PC-9 (cell line): Measurements from ENCODE around the gene SKP1. TPM values are rescaled to one million over a fixed set of nuclear protein-coding genes. Genes with fewer than 3 reads are reported as not detected.
A peak's percentile ranks its signal among the peaks of the same experiment; 100 is the strongest.

Source experiments
- BruUV-seq: library from RNA; stranded (reverse); fragments of 400-500 nt; replicated peaks from 2 replicates; lab custom pipeline; 2021; lab: Mats Ljungman, UMichigan
- CTCF ChIA-PET: fragments of 300-600 bp; sonication (Branson Sonifier 250); formaldehyde crosslinking; loops from one replicate; lab custom pipeline; 2022; ENCODE audit warnings: antibody characterized with exemption; lab: Charles Lee
- POLR2A ChIA-PET: fragments of 300-600 bp; sonication (Branson Sonifier 250); formaldehyde crosslinking; loops from one replicate; lab custom pipeline; 2022; ENCODE audit warnings: antibody characterized with exemption; ENCODE audit not compliant: unreplicated experiment; lab: Charles Lee
- DNase-seq, 2 experiments: peaks; one replicate each; pipeline versions ENCODE4 v3.0.0 to v3.0.0-alpha.2; 2015 to 2022; ENCODE audit warnings: mixed read lengths in 1 of 2
- H2AFZ ChIP-seq: fragments of 200-600 bp; sonication (generic); 2 replicates; pipeline ENCODE4 v1.8.1; 2017; ENCODE audit warnings: antibody characterized with exemption
- H3F3A ChIP-seq: fragments of 200-600 bp; sonication (generic); 2 replicates; pipeline ENCODE4 v1.8.1; 2017; ENCODE audit warnings: antibody characterized with exemption, mild to moderate bottlenecking, low read depth; ENCODE audit not compliant: insufficient read depth
- H3K27ac ChIP-seq: fragments of 200-600 bp; sonication (generic); 2 replicates; pipeline ENCODE4 v1.6.1; 2016; ENCODE audit warnings: mixed run types
- H3K27me3 ChIP-seq: fragments of 200-600 bp; sonication (generic); 2 replicates; pipeline ENCODE4 v1.6.1; 2016; ENCODE audit warnings: low read depth, mixed run types; ENCODE audit not compliant: insufficient read depth
- H3K36me3 ChIP-seq: fragments of 200-600 bp; sonication (generic); 2 replicates; pipeline ENCODE4 v1.6.1; 2016; ENCODE audit warnings: low read depth, mixed run types
- H3K4me1 ChIP-seq: fragments of 200-600 bp; sonication (generic); replicated peaks from 2 replicates; pipeline ENCODE4 v1.6.1; 2016; ENCODE audit warnings: mixed run types; ENCODE audit not compliant: insufficient read depth
- H3K4me2 ChIP-seq: fragments of 200-600 bp; sonication (generic); 2 replicates; pipeline ENCODE4 v1.6.1; 2017; ENCODE audit warnings: mixed run types
- H3K4me3 ChIP-seq: fragments of 200-600 bp; sonication (generic); 2 replicates; pipeline ENCODE4 v1.6.1; 2016; ENCODE audit warnings: mixed run types
- H3K79me2 ChIP-seq: fragments of 200-600 bp; sonication (generic); 2 replicates; pipeline ENCODE4 v1.6.1; 2017; ENCODE audit warnings: low read depth, mixed run types
- H3K9me2 ChIP-seq: fragments of 200-600 bp; sonication (generic); 2 replicates; pipeline ENCODE4 v1.8.1; 2017; ENCODE audit warnings: mild to moderate bottlenecking; ENCODE audit not compliant: insufficient read depth
- H3K9me3 ChIP-seq: fragments of 200-600 bp; sonication (generic); 2 replicates; pipeline ENCODE4 v1.8.1; 2016; ENCODE audit warnings: low read depth; ENCODE audit not compliant: insufficient read depth
- H4K20me1 ChIP-seq: fragments of 200-600 bp; sonication (generic); 2 replicates; pipeline ENCODE4 v1.8.1; 2017; ENCODE audit not compliant: insufficient read depth
- CTCF ChIP-seq: fragments of 200-600 bp; sonication (generic); conservative IDR thresholded peaks from 2 replicates; pipeline ENCODE4 v1.6.1; 2017; ENCODE audit warnings: mixed run types, antibody characterized with exemption, mild to moderate bottlenecking, moderate library complexity
- EZH2 ChIP-seq: fragments of 200-600 bp; sonication (generic); IDR thresholded peaks from 2 replicates; pipeline ENCODE4 v1.8.0; 2017; ENCODE audit warnings: antibody characterized with exemption, low read depth
- intact Hi-C: fragments of 100-400 bp; cut with micrococcal nuclease; formaldehyde crosslinking; loops from one replicate; pipeline ENCODE4 v1.10.0; 2022; ENCODE audit not compliant: unreplicated experiment
- total RNA-seq: library from RNA; stranded (reverse); gene quantifications from 2 replicates; pipeline ENCODE4 v1.2.3, GENCODE V29; 2021

The SKP1 gene
- total RNA-seq, 1 experiment from 2014 or later, result 409 TPM

GRCh38 chr5:134138416-134139376 lies 38.1 kb downstream of the SKP1 start:
- Histone ChIP-seq H3K36me3 (0 out of 2 replicates have a peak, but pooled peaks cover 4% of the 10 kb centered on the region), H3K27me3 (no peaks in the 10 kb centered on the region), H3K4me3 (no peak overlapping the region), H3K9me2 (no peaks in the 10 kb centered on the region), H3K79me2 (peaks cover 10% of the 10 kb centered on the region; the same call in 1 of the 2 replicates), H3F3A (peaks cover 30% of the 10 kb centered on the region), H3K9me3 (no peaks in the 10 kb centered on the region), H3K4me1 (peaks cover 15% of the 10 kb centered on the region), H3K27ac (peak overlapping the region; percentile 54), H3K4me2 (peak overlapping the region; percentile 49), H2AFZ (no peak overlapping the region), H4K20me1 (peaks cover 15% of the 10 kb centered on the region)
- intact Hi-C loops, result no loop called here
- POLR2A ChIA-PET, result no interaction called here
- CTCF ChIA-PET, result interaction anchor here (0.5 to 0.9 kb wide), 3 partner anchors 99 to 650 kb away, joined by 3 to 6 read pairs (median 3); no protein-coding TSS in a partner anchor
- TF ChIP-seq EZH2 (no peak), CTCF (no peak)
- no TSS peak for BruUV-seq
- peak in 1 of 2 experiments; percentile 64 for DNase-seq

GRCh38 chr5:134136771-134137170 lies 40.0 kb downstream of the SKP1 start:
- Histone ChIP-seq H3K9me3 (no peaks in the 10 kb centered on the region), H3K9me2 (no peaks in the 10 kb centered on the region), H3K4me1 (peaks cover 15% of the 10 kb centered on the region), H3K4me3 (no peak overlapping the region), H3K36me3 (0 out of 2 replicates have a peak, but pooled peaks cover 4% of the 10 kb centered on the region), H3F3A (peaks cover 27% of the 10 kb centered on the region), H2AFZ (no peak overlapping the region), H3K4me2 (no peak overlapping the region), H3K27me3 (no peaks in the 10 kb centered on the region), H4K20me1 (peaks cover 15% of the 10 kb centered on the region; the same call in 1 of the 2 replicates), H3K79me2 (peaks cover 10% of the 10 kb centered on the region; the same call in 1 of the 2 replicates), H3K27ac (no peak overlapping the region)
- intact Hi-C loops, result no loop called here
- no TSS peak for BruUV-seq
- TF ChIP-seq CTCF, result no peak
- TF ChIP-seq EZH2, result no peak
- CTCF ChIA-PET, result no interaction called here
- DNase-seq, result no peak
- POLR2A ChIA-PET, result no interaction called here

GRCh38 chr5:134136221-134136631 lies 40.5 kb downstream of the SKP1 start:
- TF ChIP-seq CTCF, result no peak
- no peak for TF ChIP-seq EZH2
- CTCF ChIA-PET, result no interaction called here
- Histone ChIP-seq H3K36me3 (0 out of 2 replicates have a peak, but pooled peaks cover 4% of the 10 kb centered on the region), H3K27me3 (no peaks in the 10 kb centered on the region), H3K4me1 (peaks cover 15% of the 10 kb centered on the region), H3K9me3 (no peaks in the 10 kb centered on the region), H2AFZ (no peak overlapping the region), H3K79me2 (peaks cover 10% of the 10 kb centered on the region; the same call in 1 of the 2 replicates), H3K27ac (no peak overlapping the region), H3K4me2 (no peak overlapping the region), H3F3A (peaks cover 21% of the 10 kb centered on the region), H3K4me3 (no peak overlapping the region), H4K20me1 (peaks cover 13% of the 10 kb centered on the region; the same call in 1 of the 2 replicates), H3K9me2 (no peaks in the 10 kb centered on the region)
- DNase-seq, result no peak
- no TSS peak for BruUV-seq
- POLR2A ChIA-PET, result no interaction called here
- intact Hi-C loops, result no loop called here
